Measurements from ENCODE around the gene FLYWCH1.

DNA sequence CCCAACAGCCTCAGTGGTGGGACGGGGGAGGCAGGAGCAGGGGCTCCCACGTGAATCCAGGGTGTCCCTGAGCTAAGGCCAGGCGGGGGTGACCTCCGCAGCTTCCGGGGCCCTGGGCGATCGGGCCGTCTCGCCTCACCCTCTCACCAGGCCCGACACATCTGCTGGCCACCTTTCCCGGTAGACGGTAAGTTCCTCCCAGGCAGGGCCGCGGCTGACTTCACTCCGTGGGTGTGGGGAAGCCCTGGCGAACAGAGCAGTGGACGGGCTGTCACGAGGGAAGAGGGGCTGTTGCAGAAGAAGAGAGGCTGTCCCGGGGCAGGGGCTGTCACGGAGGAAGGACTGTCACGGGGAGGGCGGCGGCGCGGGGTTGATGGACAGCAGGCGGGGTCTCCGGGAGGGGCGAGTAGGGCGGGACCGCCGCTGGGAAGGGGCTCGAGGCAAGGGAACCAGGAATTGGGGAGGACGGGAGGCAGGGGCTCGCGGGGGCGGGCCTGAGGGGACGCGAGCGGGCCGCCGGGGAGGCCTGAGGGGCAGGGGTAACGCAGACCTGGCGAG, 68.0 kb downstream of the FLYWCH1 start:
- TF ChIP-seq, protein P1, sequence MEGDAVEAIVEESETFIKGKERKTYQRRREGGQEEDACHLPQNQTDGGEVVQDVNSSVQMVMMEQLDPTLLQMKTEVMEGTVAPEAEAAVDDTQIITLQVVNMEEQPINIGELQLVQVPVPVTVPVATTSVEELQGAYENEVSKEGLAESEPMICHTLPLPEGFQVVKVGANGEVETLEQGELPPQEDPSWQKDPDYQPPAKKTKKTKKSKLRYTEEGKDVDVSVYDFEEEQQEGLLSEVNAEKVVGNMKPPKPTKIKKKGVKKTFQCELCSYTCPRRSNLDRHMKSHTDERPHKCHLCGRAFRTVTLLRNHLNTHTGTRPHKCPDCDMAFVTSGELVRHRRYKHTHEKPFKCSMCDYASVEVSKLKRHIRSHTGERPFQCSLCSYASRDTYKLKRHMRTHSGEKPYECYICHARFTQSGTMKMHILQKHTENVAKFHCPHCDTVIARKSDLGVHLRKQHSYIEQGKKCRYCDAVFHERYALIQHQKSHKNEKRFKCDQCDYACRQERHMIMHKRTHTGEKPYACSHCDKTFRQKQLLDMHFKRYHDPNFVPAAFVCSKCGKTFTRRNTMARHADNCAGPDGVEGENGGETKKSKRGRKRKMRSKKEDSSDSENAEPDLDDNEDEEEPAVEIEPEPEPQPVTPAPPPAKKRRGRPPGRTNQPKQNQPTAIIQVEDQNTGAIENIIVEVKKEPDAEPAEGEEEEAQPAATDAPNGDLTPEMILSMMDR (conservative IDR thresholded peaks at IDR 0.05 in 1 of 2, IDR thresholded peaks at IDR 0.05 in 1 of 2; ENCODE audit: low read depth in 1 of 2, low read length in 2 of 2) = no peak
- no peak for TF ChIP-seq EZH2 (IDR thresholded peaks at IDR 0.05; ENCODE audit: low read length, missing control alignments)

Measured in fibroblast of lung (primary cell).